Right cardiac atrium (tissue), 5 donors: ENCODE results near the gene FCF1. TPM values are rescaled to one million over a fixed set of nuclear protein-coding genes. Genes with fewer than 3 reads are reported as not detected.

Experiments used
- ATAC-seq, 2 donors: fragments of 200-7000 bp; cut with Tn5 transposase; one replicate each; pipeline versions ENCODE4 v1.8.0 to v1.9.1; 2020; ENCODE audit warnings: moderate library complexity in 2 of 2, mild to moderate bottlenecking in 1 of 2
- DNase-seq, 3 donors: peaks; one replicate each; pipeline ENCODE4 v3.0.0-alpha.2; 2020
- H3K27ac ChIP-seq: one replicate; pipeline ENCODE4 v1.5.1; 2013; ENCODE audit warnings: mild to moderate bottlenecking, low read length, control low read depth, moderate library complexity
- H3K27me3 ChIP-seq: one replicate; pipeline ENCODE4 v1.6.1; 2013; ENCODE audit not compliant: control insufficient read depth, insufficient read depth
- H3K4me1 ChIP-seq: one replicate; pipeline ENCODE4 v1.6.1; 2013; ENCODE audit warnings: low read length; ENCODE audit not compliant: control insufficient read depth, insufficient read depth
- H3K4me3 ChIP-seq: one replicate; pipeline ENCODE4 v1.5.1; 2013; ENCODE audit warnings: low read length, control low read depth
- H3K9me3 ChIP-seq: one replicate; pipeline ENCODE4 v1.6.1; 2013; ENCODE audit warnings: low read length; ENCODE audit not compliant: control insufficient read depth
- WGBS: extraction: QIAGEN DNeasy Blood & Tissue Kit; methylation state at CpG from one replicate; pipeline ENCODE4 v1.1.7; 2013; 5-methylcytosine and 5-hydroxymethylcytosine counted together
- intact Hi-C, 4 donors: fragments of 100-400 bp; cut with DNase I; formaldehyde crosslinking; loops; one replicate each; pipeline versions ENCODE4 v1.11.0 to v1.14.0; 2022 to 2023
- polyA plus RNA-seq: library from polyadenylated mRNA; stranded (reverse); fragments of 200-250 nt; gene quantifications from one replicate; pipeline ENCODE4 v1.2.3, GENCODE V29; 2013
- total RNA-seq, 4 donors: library from RNA; stranded (reverse); fragmentation: NEBNext Ultra II Directional; extraction: Animal tissue kit (Norgen Biotek cat#: 25700); gene quantifications; one replicate each; pipeline ENCODE4 v1.2.1, GENCODE V29; 2021
- donor health status: healthy with polysubstance abuse.
- donor health status: DM: no; HTN: yes; CAD: no.
- donor health status: DM: no; HTN: no; CAD: no.
- donor health status: DM: no; HTN: yes; CAD: no; lungs with severe emphysema.
- donor health status: DM: yes; HTN: yes; CAD: no.

FCF1 gene
- total and polyA plus RNA-seq, 5 donors, result 13.7 to 38.8 (median 37.7) TPM

DNA sequence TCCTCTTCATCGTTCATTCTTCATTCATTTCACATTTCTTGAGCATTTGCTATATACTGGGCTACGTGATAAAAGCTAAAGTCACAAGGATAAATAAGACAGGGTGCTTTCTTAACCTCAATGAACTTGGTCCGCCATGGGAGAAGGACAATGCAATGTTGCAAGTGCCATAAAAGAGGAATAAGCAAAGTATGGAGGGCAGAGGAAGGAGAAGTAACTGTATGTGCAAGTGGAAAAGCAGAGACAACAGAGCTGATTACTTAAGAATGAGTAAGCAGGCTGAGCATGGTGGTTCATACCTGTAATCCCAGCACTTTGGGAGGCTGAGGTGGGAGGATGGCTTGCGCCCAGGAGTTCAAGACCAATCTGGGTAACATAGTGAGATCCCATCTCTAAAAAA, 14.5 kb upstream of the FCF1 start:
- Histone ChIP-seq H3K4me3 (no peak overlapping the region), H3K27ac (no peak overlapping the region), H3K27me3 (no peaks in the 10 kb centered on the region), H3K9me3 (no peaks in the 10 kb centered on the region), H3K4me1 (no peaks in the 10 kb centered on the region)
- no peak for ATAC-seq
- no peak for DNase-seq
- intact Hi-C loops, result no loop called here
- WGBS, result 89% methylated on average over 4 of the region's 4 CpGs

GRCh38 chr14:74702293-74702692, 10.7 kb upstream of the FCF1 start:
- no peaks in the 10 kb centered on the region for H3K4me1 ChIP-seq
- ATAC-seq, result no peak
- 95% methylated on average over 2 of the region's 2 CpGs for WGBS
- H3K27ac ChIP-seq, result no peak overlapping the region
- DNase-seq, result no peak
- H3K9me3 ChIP-seq, result no peaks in the 10 kb centered on the region
- intact Hi-C loops, result no loop called here
- H3K4me3 ChIP-seq, result no peak overlapping the region
- H3K27me3 ChIP-seq, result no peaks in the 10 kb centered on the region

DNA sequence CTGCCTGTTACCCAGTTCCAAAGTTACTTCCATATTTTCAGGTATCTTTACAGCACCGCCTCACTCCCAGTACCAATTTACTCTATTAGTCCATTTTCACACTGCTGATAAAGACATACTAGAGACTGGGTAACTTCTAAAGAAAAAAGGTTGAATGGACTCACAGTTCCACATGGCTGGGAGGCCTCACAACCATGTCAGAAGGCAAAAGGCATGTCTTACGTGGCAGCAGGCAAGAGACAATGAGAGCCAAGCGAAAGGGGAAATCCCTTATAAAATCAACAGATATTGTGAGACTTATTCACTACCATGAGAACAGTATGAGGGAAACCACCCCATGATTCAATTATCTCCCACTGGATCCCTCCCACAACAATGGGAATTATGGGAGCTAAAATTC, 9.9 kb upstream of the FCF1 start:
- ATAC-seq, result no peak
- Histone ChIP-seq H3K4me1 (no peaks in the 10 kb centered on the region), H3K27ac (no peak overlapping the region), H3K4me3 (no peak overlapping the region), H3K27me3 (no peaks in the 10 kb centered on the region), H3K9me3 (no peaks in the 10 kb centered on the region)
- WGBS, result 93% methylated on average over 3 of the region's 3 CpGs
- DNase-seq, result no peak
- intact Hi-C loops, result no loop called here

DNA sequence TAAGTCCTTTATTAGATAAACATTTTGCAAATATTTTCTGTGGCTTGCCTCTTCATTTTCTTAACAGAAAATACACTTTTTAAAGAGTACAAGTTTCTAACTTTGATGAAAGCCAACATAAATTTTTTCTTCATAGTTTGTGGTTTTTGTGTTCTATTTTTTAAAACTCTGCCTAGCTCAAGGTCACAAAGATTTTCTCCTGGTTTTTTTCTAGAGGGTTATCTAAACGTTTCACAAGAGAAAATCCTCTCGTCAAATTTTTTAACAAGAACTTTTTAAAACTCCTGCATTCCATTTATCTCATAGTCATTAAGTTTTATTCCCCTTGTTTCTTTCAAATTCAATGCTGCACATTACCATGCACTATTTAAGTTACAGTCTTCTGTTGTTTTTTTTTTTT, 8.3 kb upstream of the FCF1 start:
- Histone ChIP-seq H3K4me3 (no peak overlapping the region), H3K9me3 (no peaks in the 10 kb centered on the region), H3K4me1 (no peaks in the 10 kb centered on the region), H3K27ac (no peak overlapping the region), H3K27me3 (no peaks in the 10 kb centered on the region)
- no peak for DNase-seq
- intact Hi-C loops, result no loop called here
- ATAC-seq, result no peak
- WGBS, result 62% methylated on average over 2 of the region's 2 CpGs

GRCh38 chr14:74705613-74706500, 7.1 kb upstream of the FCF1 start:
- 71% methylated on average over 5 of the region's 5 CpGs for WGBS
- DNase-seq (no peak), ATAC-seq (no peak)
- Histone ChIP-seq H3K27me3 (no peaks in the 10 kb centered on the region), H3K4me3 (no peak overlapping the region), H3K4me1 (no peaks in the 10 kb centered on the region), H3K9me3 (no peaks in the 10 kb centered on the region), H3K27ac (no peak overlapping the region)
- intact Hi-C loops, result no loop called here

GRCh38 chr14:74710480-74710879, 2.5 kb upstream of the FCF1 start:
- H3K4me1 ChIP-seq, result no peaks in the 10 kb centered on the region
- 100% methylated on average over 1 of the region's 1 CpG for WGBS
- ATAC-seq, result no peak
- no peaks in the 10 kb centered on the region for H3K9me3 ChIP-seq
- no peak overlapping the region for H3K27ac ChIP-seq
- intact Hi-C loops, result loop anchor here in 1 of 4 donors (10.0 kb wide), 1 partner anchor 96 kb away; the partner anchor contains the start of gene LTBP2
- no peak overlapping the region for H3K4me3 ChIP-seq
- no peak for DNase-seq
- H3K27me3 ChIP-seq, result no peaks in the 10 kb centered on the region

- WGBS, result 79% methylated on average over 5 of the region's 5 CpGs
- intact Hi-C loops, result loop anchor here in 1 of 4 donors (10.0 kb wide), 1 partner anchor 97 kb away; the partner anchor contains the start of gene LTBP2
- H3K4me1 ChIP-seq, result no peaks in the 10 kb centered on the region
- no peaks in the 10 kb centered on the region for H3K27me3 ChIP-seq
- ATAC-seq (no peak), DNase-seq (no peak)
- H3K9me3 ChIP-seq, result no peaks in the 10 kb centered on the region
- peak overlapping the region; percentile 100 for H3K4me3 ChIP-seq
- H3K27ac ChIP-seq, result no peak overlapping the region
Observed at GRCh38 chr14:74711651-74712050, 1.3 kb upstream of the FCF1 start.

GRCh38 chr14:74713395-74713735, 421 bp downstream of the FCF1 start:
- no peaks in the 10 kb centered on the region for H3K27me3 ChIP-seq
- H3K27ac ChIP-seq, result no peak overlapping the region
- ATAC-seq (no peak), DNase-seq (no peak)
- peak overlapping the region; percentile 100 for H3K4me3 ChIP-seq
- intact Hi-C loops, result loop anchor here in 1 of 4 donors (10.0 kb wide), 1 partner anchor 99 kb away; the partner anchor contains the start of gene LTBP2
- H3K4me1 ChIP-seq, result no peaks in the 10 kb centered on the region
- 11% methylated on average over 6 of the region's 6 CpGs for WGBS
- no peaks in the 10 kb centered on the region for H3K9me3 ChIP-seq

- Histone ChIP-seq H3K27me3 (no peaks in the 10 kb centered on the region), H3K9me3 (no peaks in the 10 kb centered on the region), H3K4me3 (no peak overlapping the region), H3K4me1 (no peaks in the 10 kb centered on the region), H3K27ac (no peak overlapping the region)
- DNase-seq, result no peak
- no peak for ATAC-seq
- intact Hi-C loops, result no loop called here
Observed at GRCh38 chr14:74720526-74720925, 7.6 kb downstream of the FCF1 start.

- intact Hi-C loops, result no loop called here
- 86% methylated on average over 3 of the region's 3 CpGs for WGBS
Observed at GRCh38 chr14:74723134-74723533, 10.2 kb downstream of the FCF1 start.

GRCh38 chr14:74732387-74732786, 19.4 kb downstream of the FCF1 start:
- DNase-seq (no peak), ATAC-seq (no peak)
- Histone ChIP-seq H3K4me3 (no peak overlapping the region), H3K4me1 (no peaks in the 10 kb centered on the region), H3K9me3 (no peaks in the 10 kb centered on the region), H3K27ac (no peak overlapping the region), H3K27me3 (no peaks in the 10 kb centered on the region)
- WGBS, result 92% methylated on average over 2 of the region's 2 CpGs
- intact Hi-C loops, result no loop called here

More at GRCh38 chr14:74723134-74723533, 10.2 kb downstream of the FCF1 start:
- H3K27me3 ChIP-seq, result no peaks in the 10 kb centered on the region
- DNase-seq (no peak), ATAC-seq (no peak)
- no peak overlapping the region for H3K27ac ChIP-seq
- H3K9me3 ChIP-seq, result no peaks in the 10 kb centered on the region
- H3K4me1 ChIP-seq, result no peaks in the 10 kb centered on the region
- no peak overlapping the region for H3K4me3 ChIP-seq
